ENCODE data around the gene OSBPL7. TPM values are rescaled to one million over a fixed set of nuclear protein-coding genes. Genes with fewer than 3 reads are reported as not detected.
A peak's percentile ranks its signal among the peaks of the same experiment; 100 is the strongest.

The OSBPL7 gene
- total RNA-seq, 1 donor from 2014 or later: 30.0 TPM

DNA sequence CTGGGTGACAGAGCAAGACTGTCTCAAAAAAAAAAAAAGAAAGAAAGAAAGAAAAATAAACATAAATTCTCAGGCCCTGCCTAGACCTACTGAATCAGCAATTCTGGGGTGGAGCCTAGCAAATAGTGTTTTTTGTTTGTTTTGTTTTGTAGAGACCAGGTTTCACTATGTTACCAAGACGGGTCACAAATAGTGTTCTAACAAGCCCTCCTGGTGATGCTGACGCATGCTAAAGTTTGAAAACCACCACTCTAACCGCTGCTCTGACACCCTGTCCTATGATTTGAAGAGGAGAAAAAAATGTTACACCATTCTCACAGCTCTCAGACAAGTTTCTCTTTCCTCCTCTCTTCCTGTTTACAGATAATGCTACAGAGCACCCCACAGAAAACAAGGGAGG is 8.3 kb upstream of the OSBPL7 start:
- DNase-seq: no peak
- peaks cover 9% of the 10 kb centered on the region for H3K4me1 Mint-ChIP-seq (ENCODE audit: low read depth, unreplicated experiment)
- peak overlapping the region; percentile 97 for H3K4me3 Mint-ChIP-seq (ENCODE audit: unreplicated experiment)
- H3K36me3 Mint-ChIP-seq (ENCODE audit: unreplicated experiment): no peaks in the 10 kb centered on the region
- peak overlapping the region; percentile 4 for H3K27ac Mint-ChIP-seq (ENCODE audit: unreplicated experiment)
- peaks cover 9% of the 10 kb centered on the region for H3K27me3 Mint-ChIP-seq (ENCODE audit: unreplicated experiment)
- peaks cover 8% of the 10 kb centered on the region for H3K9me3 Mint-ChIP-seq (ENCODE audit: unreplicated experiment)
- TF ChIP-seq, protein P1, sequence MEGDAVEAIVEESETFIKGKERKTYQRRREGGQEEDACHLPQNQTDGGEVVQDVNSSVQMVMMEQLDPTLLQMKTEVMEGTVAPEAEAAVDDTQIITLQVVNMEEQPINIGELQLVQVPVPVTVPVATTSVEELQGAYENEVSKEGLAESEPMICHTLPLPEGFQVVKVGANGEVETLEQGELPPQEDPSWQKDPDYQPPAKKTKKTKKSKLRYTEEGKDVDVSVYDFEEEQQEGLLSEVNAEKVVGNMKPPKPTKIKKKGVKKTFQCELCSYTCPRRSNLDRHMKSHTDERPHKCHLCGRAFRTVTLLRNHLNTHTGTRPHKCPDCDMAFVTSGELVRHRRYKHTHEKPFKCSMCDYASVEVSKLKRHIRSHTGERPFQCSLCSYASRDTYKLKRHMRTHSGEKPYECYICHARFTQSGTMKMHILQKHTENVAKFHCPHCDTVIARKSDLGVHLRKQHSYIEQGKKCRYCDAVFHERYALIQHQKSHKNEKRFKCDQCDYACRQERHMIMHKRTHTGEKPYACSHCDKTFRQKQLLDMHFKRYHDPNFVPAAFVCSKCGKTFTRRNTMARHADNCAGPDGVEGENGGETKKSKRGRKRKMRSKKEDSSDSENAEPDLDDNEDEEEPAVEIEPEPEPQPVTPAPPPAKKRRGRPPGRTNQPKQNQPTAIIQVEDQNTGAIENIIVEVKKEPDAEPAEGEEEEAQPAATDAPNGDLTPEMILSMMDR (IDR thresholded peaks at IDR 0.05; ENCODE audit: partially characterized antibody, unreplicated experiment): no peak

DNA sequence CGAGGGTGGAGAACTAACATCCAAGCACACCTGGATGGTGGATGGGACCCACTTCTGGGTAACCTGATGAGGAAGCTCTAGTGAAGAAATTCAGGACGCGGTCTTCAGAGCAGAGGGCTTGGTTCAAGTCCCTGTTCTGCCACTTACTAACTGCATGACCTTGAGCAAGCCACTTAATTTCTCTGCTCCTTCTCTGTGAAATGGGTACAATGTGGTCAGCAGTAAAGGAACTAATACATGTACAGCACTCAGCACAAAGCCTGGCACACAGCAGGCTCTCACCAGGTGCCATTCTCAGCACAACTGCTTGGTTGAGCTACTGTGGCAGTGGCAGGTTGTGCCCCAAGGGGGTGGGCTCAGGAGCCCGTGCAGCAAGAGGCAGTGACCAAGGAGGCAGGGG is 1.9 kb upstream of the OSBPL7 start:
- H3K27me3 Mint-ChIP-seq (ENCODE audit: unreplicated experiment): peaks cover 4% of the 10 kb centered on the region
- H3K4me1 Mint-ChIP-seq (ENCODE audit: low read depth, unreplicated experiment): peaks cover 11% of the 10 kb centered on the region
- no peaks in the 10 kb centered on the region for H3K36me3 Mint-ChIP-seq (ENCODE audit: unreplicated experiment)
- no peak for DNase-seq
- H3K4me3 Mint-ChIP-seq (ENCODE audit: unreplicated experiment): no peak overlapping the region
- H3K27ac Mint-ChIP-seq (ENCODE audit: unreplicated experiment): no peak overlapping the region
- TF ChIP-seq, protein P1 (IDR thresholded peaks at IDR 0.05; ENCODE audit: partially characterized antibody, unreplicated experiment): no peak
- no peaks in the 10 kb centered on the region for H3K9me3 Mint-ChIP-seq (ENCODE audit: unreplicated experiment)

DNA sequence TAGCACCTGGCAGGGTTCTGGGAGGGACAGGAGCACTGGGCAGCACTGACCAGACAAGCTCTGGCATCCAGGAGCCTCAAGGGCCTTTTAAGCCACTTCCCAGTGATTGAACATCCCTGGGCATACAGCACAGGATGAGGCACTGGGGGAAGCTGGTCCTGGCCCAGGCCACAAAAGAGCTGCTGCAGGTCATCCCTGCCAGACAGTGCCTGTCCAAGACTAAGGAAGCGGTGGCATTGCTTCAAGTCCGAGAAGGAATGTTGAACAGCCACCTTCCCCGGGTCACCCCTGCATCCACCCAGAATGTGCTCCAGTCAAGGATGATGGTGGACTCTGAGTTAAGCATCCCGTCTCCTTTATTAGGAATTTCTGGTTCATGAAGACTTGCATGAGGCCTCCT is 1.2 kb upstream of the OSBPL7 start:
- peaks cover 5% of the 10 kb centered on the region for H3K27me3 Mint-ChIP-seq (ENCODE audit: unreplicated experiment)
- TF ChIP-seq, protein P1 (IDR thresholded peaks at IDR 0.05; ENCODE audit: partially characterized antibody, unreplicated experiment): no peak
- no peaks in the 10 kb centered on the region for H3K9me3 Mint-ChIP-seq (ENCODE audit: unreplicated experiment)
- peak overlapping the region; percentile 5 for H3K4me3 Mint-ChIP-seq (ENCODE audit: unreplicated experiment)
- peaks cover 11% of the 10 kb centered on the region for H3K4me1 Mint-ChIP-seq (ENCODE audit: low read depth, unreplicated experiment)
- DNase-seq: no peak
- H3K36me3 Mint-ChIP-seq (ENCODE audit: unreplicated experiment): no peaks in the 10 kb centered on the region
- peak overlapping the region; percentile 68 for H3K27ac Mint-ChIP-seq (ENCODE audit: unreplicated experiment)

DNA sequence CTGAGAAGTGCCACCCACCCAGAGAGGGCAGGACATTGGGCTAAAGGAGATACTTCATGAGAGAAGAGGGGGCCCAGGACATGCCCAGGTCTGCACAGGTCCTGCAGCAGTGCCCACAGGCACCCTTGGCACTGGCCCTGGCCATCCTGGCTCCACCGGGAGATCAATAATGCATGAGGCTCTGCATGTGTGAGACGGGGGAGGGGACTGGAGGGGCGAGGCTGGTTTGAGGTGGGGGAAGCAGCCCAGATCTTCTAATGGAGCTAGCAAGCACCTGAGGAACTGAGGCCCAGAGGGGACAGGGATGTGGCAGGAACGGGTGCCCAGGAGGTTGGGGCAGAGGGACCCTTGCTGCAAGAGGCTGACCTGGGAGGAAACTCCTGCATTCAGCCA is 567 bp downstream of the OSBPL7 start:
- peak; percentile 34 for DNase-seq
- Mint-ChIP-seq H3K27ac (ENCODE audit: unreplicated experiment) (no peak overlapping the region), H3K27me3 (ENCODE audit: unreplicated experiment) (peaks cover 10% of the 10 kb centered on the region), H3K4me1 (ENCODE audit: low read depth, unreplicated experiment) (peaks cover 11% of the 10 kb centered on the region), H3K4me3 (ENCODE audit: unreplicated experiment) (peak overlapping the region; percentile 93), H3K36me3 (ENCODE audit: unreplicated experiment) (no peaks in the 10 kb centered on the region), H3K9me3 (ENCODE audit: unreplicated experiment) (no peaks in the 10 kb centered on the region)
- TF ChIP-seq, protein P1 (IDR thresholded peaks at IDR 0.05; ENCODE audit: partially characterized antibody, unreplicated experiment): no peak

DNA sequence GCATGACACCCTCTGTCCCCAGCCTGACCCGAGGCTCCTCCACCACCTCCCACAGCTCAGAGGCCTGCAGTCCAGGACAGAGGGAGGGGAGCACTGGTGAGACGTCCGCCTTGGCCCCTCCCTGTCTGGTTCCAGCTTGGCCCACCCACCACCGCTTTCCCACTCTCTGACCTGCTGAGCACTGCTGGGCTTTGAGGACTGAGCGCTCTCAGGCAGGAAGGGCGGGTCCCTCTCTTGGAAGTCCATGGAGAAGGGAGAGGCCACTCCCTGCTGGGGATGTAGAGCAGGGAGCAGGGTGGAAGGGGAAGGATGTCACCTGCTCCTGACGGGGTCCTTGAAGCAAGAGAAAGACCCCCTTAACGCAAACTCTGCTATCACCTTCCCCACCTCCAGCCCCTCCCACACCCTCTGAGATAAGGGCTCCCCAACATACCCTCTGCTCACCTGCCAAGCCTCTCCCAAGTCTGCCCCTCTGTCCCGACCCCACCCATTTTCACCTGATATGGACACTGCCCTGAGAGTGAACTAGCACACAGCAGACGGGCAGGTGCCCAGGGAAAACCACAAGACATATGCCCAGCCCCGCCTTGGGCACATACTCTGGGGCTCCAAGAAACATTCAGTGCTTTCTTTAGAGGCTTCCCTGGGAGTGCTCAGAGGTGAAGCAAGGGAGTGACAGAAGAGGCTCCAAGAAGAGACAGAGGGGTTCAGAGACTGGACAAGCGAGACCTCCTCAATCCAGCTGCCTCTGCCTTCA is 1.4 kb downstream of the OSBPL7 start:
- no peak overlapping the region for H3K4me3 Mint-ChIP-seq (ENCODE audit: unreplicated experiment)
- H3K27me3 Mint-ChIP-seq (ENCODE audit: unreplicated experiment): peaks cover 10% of the 10 kb centered on the region
- H3K36me3 Mint-ChIP-seq (ENCODE audit: unreplicated experiment): no peaks in the 10 kb centered on the region
- H3K27ac Mint-ChIP-seq (ENCODE audit: unreplicated experiment): no peak overlapping the region
- DNase-seq: peak; percentile 15
- TF ChIP-seq, protein P1 (IDR thresholded peaks at IDR 0.05; ENCODE audit: partially characterized antibody, unreplicated experiment): no peak
- peaks cover 11% of the 10 kb centered on the region for H3K4me1 Mint-ChIP-seq (ENCODE audit: low read depth, unreplicated experiment)
- H3K9me3 Mint-ChIP-seq (ENCODE audit: unreplicated experiment): no peaks in the 10 kb centered on the region
